HepG2 (cell line): ENCODE results near the gene KLHL40. TPM values are rescaled to one million over a fixed set of nuclear protein-coding genes. Genes with fewer than 3 reads are reported as not detected.

Experiments
- ATAC-seq: fragments of 200-7000 bp; cut with Tn5 transposase; 3 replicates; pipeline ENCODE4 v1.9.1; 2020; ENCODE audit warnings: mild to moderate bottlenecking, moderate library complexity
- BruUV-seq: library from RNA; stranded (reverse); fragments of 400-500 nt; replicated peaks from 2 replicates; lab custom pipeline; 2021; lab: Mats Ljungman, UMichigan
- CTCF ChIA-PET: fragments of 300-600 bp; formaldehyde crosslinking; extraction: SDS; loops from one replicate; lab custom pipeline; 2021; ENCODE audit warnings: low total read pairs, inconsistent platforms, low intra/inter-chr PET ratio; lab: Yijun Ruan, JAX
- POLR2A ChIA-PET: fragments of 350-600 bp; sonication (Branson Sonifier 250); formaldehyde crosslinking; loops from one replicate; lab custom pipeline; 2020; ENCODE audit warnings: antibody characterized with exemption, inconsistent platforms; lab: Yijun Ruan, JAX
- DNase-seq: peaks from one replicate; pipeline ENCODE4 v3.0.0-alpha.2; 2015; ENCODE audit warnings: low spot score
- FAIRE-seq: peaks from 3 replicates; lab custom pipeline; 2011; peaks lifted over from hg19 to GRCh38; lab: Jason Lieb, UNC
- H2AFZ ChIP-seq: one replicate; pipeline ENCODE4 v1.6.1; 2011; ENCODE audit warnings: low read length, inconsistent platforms
- H3K27ac ChIP-seq: fragments of 300-600 bp; 3 replicates; pipeline ENCODE4 v1.8.0; 2011; ENCODE audit warnings: mixed run types, mild to moderate bottlenecking, mixed read lengths, low read length, inconsistent platforms; ENCODE audit not compliant: insufficient read depth; ENCODE audit errors: extremely low read length
- H3K27me3 ChIP-seq, 2 experiments: fragments of 200-600 bp in 1 of 2; 2 replicates in 1 of 2; 3 replicates in 1 of 2; pipeline versions ENCODE4 v1.6.0 to v1.8.0; 2011; ENCODE audit warnings: low read length in 2 of 2, mild to moderate bottlenecking in 2 of 2, moderate library complexity in 2 of 2, inconsistent platforms in 1 of 2; ENCODE audit not compliant: insufficient read depth in 2 of 2, control insufficient read depth in 1 of 2
- H3K36me3 ChIP-seq, 2 experiments: fragments of 200-600 bp in 1 of 2; replicated peaks in 1 of 2; 2 replicates in 1 of 2; 3 replicates in 1 of 2; pipeline versions ENCODE4 v1.5.1 to v1.8.0; 2011; ENCODE audit warnings: low read length in 2 of 2, inconsistent platforms in 1 of 2; ENCODE audit not compliant: insufficient read depth in 2 of 2, control insufficient read depth in 1 of 2
- H3K4me1 ChIP-seq: 2 replicates; pipeline ENCODE4 v1.5.1; 2012; ENCODE audit warnings: low read length, inconsistent platforms; ENCODE audit not compliant: insufficient read depth
- H3K4me2 ChIP-seq: 2 replicates; pipeline ENCODE4 v1.6.0; 2011; ENCODE audit warnings: low read depth, low read length, inconsistent platforms
- H3K4me3 ChIP-seq, 3 experiments: fragments of 200-600 bp in 1 of 3; sonication (generic), shearing (Covaris generic) in 1 of 3; replicated peaks in 1 of 3; 2 replicates each; pipeline ENCODE4 v1.5.1; 2011 to 2016; ENCODE audit warnings: low read length in 3 of 3, inconsistent platforms in 2 of 3, low read depth in 2 of 3, mild to moderate bottlenecking in 2 of 3, control low read depth in 1 of 3, mixed read lengths in 1 of 3; ENCODE audit not compliant: insufficient read depth in 1 of 3
- H3K79me2 ChIP-seq: one replicate; pipeline ENCODE4 v1.6.1; 2011; ENCODE audit warnings: low read length, inconsistent platforms; ENCODE audit not compliant: insufficient read depth
- H3K9ac ChIP-seq: 2 replicates; pipeline ENCODE4 v1.6.0; 2011; ENCODE audit warnings: mild to moderate bottlenecking, low read depth, low read length, inconsistent platforms; ENCODE audit not compliant: insufficient read depth
- H3K9me3 ChIP-seq: 2 replicates; pipeline ENCODE4 v1.5.1; 2012; ENCODE audit warnings: mild to moderate bottlenecking, low read length
- H4K20me1 ChIP-seq: 2 replicates; pipeline ENCODE4 v1.6.0; 2011; ENCODE audit warnings: inconsistent platforms, mild to moderate bottlenecking, low read length, moderate library complexity; ENCODE audit not compliant: insufficient read depth
- BHLHE40 ChIP-seq: IDR thresholded peaks from 2 replicates; pipeline ENCODE4 v1.6.1; 2011; ENCODE audit warnings: low read length, improper control_type of control experiment
- GABPA ChIP-seq, 2 experiments: IDR thresholded peaks; 2 replicates each; pipeline ENCODE4 v1.6.1; 2011 to 2016; ENCODE audit warnings: low read depth in 2 of 2, low read length in 1 of 2, missing biosample characterization in 1 of 2, missing genetic modification characterization in 1 of 2
- GLI4 ChIP-seq: sonication (generic); formaldehyde crosslinking; IDR thresholded peaks from 2 replicates; pipeline ENCODE4 v1.5.1; 2020; ENCODE audit warnings: missing genetic modification reagents, mild to moderate bottlenecking, moderate library complexity, borderline replicate concordance
- IRF9 ChIP-seq: sonication (generic); formaldehyde crosslinking; IDR thresholded peaks from 2 replicates; pipeline ENCODE4 v1.8.0; 2022; ENCODE audit warnings: missing genetic modification reagents, mild to moderate bottlenecking, borderline replicate concordance
- MAF1 ChIP-seq: sonication (generic); formaldehyde crosslinking; IDR thresholded peaks from 2 replicates; pipeline ENCODE4 v1.5.0; 2020; ENCODE audit warnings: missing genetic modification reagents, borderline replicate concordance
- PRDM4 ChIP-seq: sonication (generic); formaldehyde crosslinking; IDR thresholded peaks from 2 replicates; pipeline ENCODE4 v1.9.0; 2021; ENCODE audit warnings: missing genetic modification reagents, borderline replicate concordance
- TFE3 ChIP-seq: IDR thresholded peaks from 2 replicates; pipeline ENCODE4 v1.6.1; 2016
- THYN1 ChIP-seq: sonication (generic); formaldehyde crosslinking; IDR thresholded peaks from 2 replicates; pipeline ENCODE4 v1.8.1; 2023; ENCODE audit warnings: low read depth, mild to moderate bottlenecking, moderate library complexity, missing genetic modification reagents, borderline replicate concordance
- ZBTB10 ChIP-seq: sonication (generic); formaldehyde crosslinking; IDR thresholded peaks from 2 replicates; pipeline ENCODE4 v1.4.0; 2020; ENCODE audit warnings: missing genetic modification reagents, borderline replicate concordance
- ZNF17 ChIP-seq: sonication (generic); formaldehyde crosslinking; IDR thresholded peaks from 2 replicates; pipeline ENCODE4 v1.5.0; 2020; ENCODE audit warnings: mild to moderate bottlenecking, missing genetic modification reagents
- ZNF569 ChIP-seq: sonication (generic); formaldehyde crosslinking; IDR thresholded peaks from 2 replicates; pipeline ENCODE4 v1.5.0; 2020; ENCODE audit warnings: mild to moderate bottlenecking, missing genetic modification reagents, moderate library complexity, borderline replicate concordance
- ZZZ3 ChIP-seq: sonication (generic); formaldehyde crosslinking; IDR thresholded peaks from 2 replicates; pipeline ENCODE4 v1.4.0; 2020; ENCODE audit warnings: missing genetic modification reagents, mild to moderate bottlenecking, borderline replicate concordance
- WGBS: methylation state at CpG from one replicate; pipeline ENCODE4 v1.1.6; 2017; ENCODE audit warnings: low lambda C conversion rate; 5-methylcytosine and 5-hydroxymethylcytosine counted together
- in situ Hi-C: cut with HindIII; loops from 2 replicates; pipeline ENCODE4 v1.10.0; 2017; ENCODE audit warnings: low pct_unique_long_range_greater_than_20kb; ENCODE audit not compliant: extremely low pct_ligation_motif_present
- intact Hi-C: fragments of 100-400 bp; cut with micrococcal nuclease; formaldehyde crosslinking; loops from one replicate; pipeline ENCODE4 v1.10.0; 2022; ENCODE audit not compliant: unreplicated experiment
- polyA plus RNA-seq, 8 experiments: library from polyadenylated mRNA; depleted of rRNA in 3 of 8; stranded (reverse) in 7 of 8; unstranded in 1 of 8; fragments of >200 nt; fragmentation: Illumina TruSeq in 4 of 8; extraction: Trizol in 4 of 8; gene quantifications; 2 replicates each; pipeline versions ENCODE4 v1.2.1 to v1.2.3, GENCODE V29; 2011 to 2016; ENCODE audit warnings: low read depth in 4 of 8, missing spikeins in 1 of 8, mixed read lengths in 1 of 8; ENCODE audit not compliant: insufficient read depth in 1 of 8
- total RNA-seq, 5 experiments: library from RNA; depleted of rRNA; stranded (reverse); fragments of >200 nt; fragmentation: Illumina TruSeq; extraction: Trizol; gene quantifications; 2 replicates each; pipeline ENCODE4 v1.2.3, GENCODE V29; 2016; ENCODE audit warnings: low read depth in 1 of 5

The KLHL40 gene
- total and polyA plus RNA-seq, 2 of the 13 experiments (the other 11 are each of a cell fraction or from before 2014, with no cell fraction given): not detected

GRCh38 chr3:42663581-42664437 lies 21.5 kb upstream of the KLHL40 start (continued):
- TF ChIP-seq TFE3: no peak
- TF ChIP-seq PRDM4 (CRISPR knock-in tag): no peak
- TF ChIP-seq THYN1 (CRISPR knock-in tag): no peak
- TF ChIP-seq, all 625 proteins: peak for 0

- no peak for DNase-seq
- peaks cover 12% of the 10 kb centered on the region for H3K4me1 ChIP-seq
- 96% methylated on average over 5 of the region's 19 CpGs for WGBS
- CTCF ChIA-PET: no interaction called here
- in situ Hi-C loops (no loop called here), intact Hi-C loops (no loop called here)
- H2AFZ ChIP-seq: no peak overlapping the region
- no peak overlapping the region for H3K4me2 ChIP-seq
- no peaks in the 10 kb centered on the region for H4K20me1 ChIP-seq
- H3K9me3 ChIP-seq: no peaks in the 10 kb centered on the region
- H3K4me3 ChIP-seq: no peak overlapping the region
- no TSS peak for BruUV-seq
- no peak for ATAC-seq
- no peak overlapping the region for H3K27ac ChIP-seq
- no peak for FAIRE-seq
- no peak overlapping the region for H3K9ac ChIP-seq
- POLR2A ChIA-PET: no interaction called here
- H3K36me3 ChIP-seq: no peaks in the 10 kb centered on the region
- no peaks in the 10 kb centered on the region for H3K27me3 ChIP-seq
- no peaks in the 10 kb centered on the region for H3K79me2 ChIP-seq
- no peak for TF ChIP-seq ZZZ3 (CRISPR knock-in tag)
- no peak for TF ChIP-seq IRF9 (CRISPR knock-in tag)
- TF ChIP-seq ZNF17 (CRISPR knock-in tag): no peak
- no peak for TF ChIP-seq GABPA (IDR thresholded peaks at IDR 0.05; ENCODE audit: low read depth, low read length)
- TF ChIP-seq GABPA (CRISPR knock-in tag; IDR thresholded peaks at IDR 0.05; ENCODE audit: low read depth): no peak
- no peak for TF ChIP-seq ZBTB10 (CRISPR knock-in tag)
- no peak for TF ChIP-seq ZNF569 (CRISPR knock-in tag)
- TF ChIP-seq BHLHE40: no peak
- no peak for TF ChIP-seq GLI4 (CRISPR knock-in tag)
- TF ChIP-seq MAF1 (CRISPR knock-in tag): no peak
Measured at GRCh38 chr3:42664438-42664803, 20.9 kb upstream of the KLHL40 start.
